Calu3 (cell line): Measurements from ENCODE around the gene MARCHF2. TPM values are rescaled to one million over a fixed set of nuclear protein-coding genes. Genes with fewer than 3 reads are reported as not detected.

ENCODE experiments used
- BruUV-seq: library from RNA; stranded (reverse); fragments of 400-500 nt; replicated peaks from 2 replicates; lab custom pipeline; 2021; lab: Mats Ljungman, UMichigan
- CTCF ChIA-PET: fragments of 300-600 bp; sonication (Branson Sonifier 250); formaldehyde crosslinking; loops from one replicate; lab custom pipeline; 2022; ENCODE audit warnings: antibody characterized with exemption; lab: Charles Lee
- DNase-seq: peaks from one replicate; pipeline ENCODE4 v3.0.0; 2022
- H3K27ac Mint-ChIP-seq: one replicate; pipeline ENCODE4 v1.8.0; 2022; ENCODE audit warnings: mixed read lengths; ENCODE audit not compliant: unreplicated experiment
- H3K27me3 Mint-ChIP-seq: one replicate; pipeline ENCODE4 v1.8.0; 2022; ENCODE audit warnings: mixed read lengths; ENCODE audit not compliant: unreplicated experiment
- H3K36me3 Mint-ChIP-seq: one replicate; pipeline ENCODE4 v1.8.0; 2022; ENCODE audit warnings: mild to moderate bottlenecking, moderate library complexity, mixed read lengths; ENCODE audit not compliant: insufficient read depth, unreplicated experiment
- H3K4me1 Mint-ChIP-seq: one replicate; pipeline ENCODE4 v1.8.0; 2022; ENCODE audit warnings: mild to moderate bottlenecking, low read depth, mixed read lengths; ENCODE audit not compliant: unreplicated experiment
- H3K4me3 Mint-ChIP-seq: one replicate; pipeline ENCODE4 v1.8.0; 2022; ENCODE audit warnings: mild to moderate bottlenecking, low read depth, moderate library complexity, mixed read lengths; ENCODE audit not compliant: unreplicated experiment
- H3K9me3 Mint-ChIP-seq: one replicate; pipeline ENCODE4 v1.8.0; 2022; ENCODE audit warnings: low read depth, mixed read lengths; ENCODE audit not compliant: unreplicated experiment
- CTCF ChIP-seq: fragments of 200-600 bp; IDR thresholded peaks from one replicate; pipeline ENCODE4 v1.8.0; 2022; ENCODE audit warnings: antibody characterized with exemption; ENCODE audit not compliant: unreplicated experiment
- intact Hi-C: fragments of 100-400 bp; cut with micrococcal nuclease; formaldehyde crosslinking; loops from one replicate; pipeline ENCODE4 v1.10.0; 2022; ENCODE audit not compliant: unreplicated experiment
- total RNA-seq: library from RNA; stranded (reverse); gene quantifications from 2 replicates; pipeline ENCODE4 v1.2.3, GENCODE V29; 2022

MARCHF2 gene
- total RNA-seq, 1 experiment from 2014 or later: 10.1 TPM

GRCh38 chr19:8468124-8468523, 55.0 kb downstream of the MARCHF2 start:
- H3K27me3 Mint-ChIP-seq: no peaks in the 10 kb centered on the region
- peaks cover 65% of the 10 kb centered on the region for H3K36me3 Mint-ChIP-seq
- no peak overlapping the region for H3K27ac Mint-ChIP-seq
- no peak overlapping the region for H3K4me3 Mint-ChIP-seq
- no peak for DNase-seq
- H3K9me3 Mint-ChIP-seq: no peaks in the 10 kb centered on the region
- no TSS peak for BruUV-seq
- intact Hi-C loops: no loop called here
- CTCF ChIA-PET: no interaction called here
- TF ChIP-seq CTCF: no peak
- peaks cover 3% of the 10 kb centered on the region for H3K4me1 Mint-ChIP-seq

- intact Hi-C loops: no loop called here
- no peak overlapping the region for H3K4me3 Mint-ChIP-seq
- DNase-seq: no peak
- CTCF ChIA-PET: interaction anchor here (0.6 kb wide), 1 partner anchor 137 kb away, joined by 8 read pairs; no protein-coding TSS in a partner anchor
- H3K36me3 Mint-ChIP-seq: peaks cover 60% of the 10 kb centered on the region
- no peak overlapping the region for H3K27ac Mint-ChIP-seq
- BruUV-seq: no TSS peak
- no peak for TF ChIP-seq CTCF
- H3K4me1 Mint-ChIP-seq: no peaks in the 10 kb centered on the region
- no peaks in the 10 kb centered on the region for H3K27me3 Mint-ChIP-seq
- H3K9me3 Mint-ChIP-seq: no peaks in the 10 kb centered on the region
These were observed 55.8 kb downstream of the MARCHF2 start for GRCh38 chr19:8468761-8469373.

DNA sequence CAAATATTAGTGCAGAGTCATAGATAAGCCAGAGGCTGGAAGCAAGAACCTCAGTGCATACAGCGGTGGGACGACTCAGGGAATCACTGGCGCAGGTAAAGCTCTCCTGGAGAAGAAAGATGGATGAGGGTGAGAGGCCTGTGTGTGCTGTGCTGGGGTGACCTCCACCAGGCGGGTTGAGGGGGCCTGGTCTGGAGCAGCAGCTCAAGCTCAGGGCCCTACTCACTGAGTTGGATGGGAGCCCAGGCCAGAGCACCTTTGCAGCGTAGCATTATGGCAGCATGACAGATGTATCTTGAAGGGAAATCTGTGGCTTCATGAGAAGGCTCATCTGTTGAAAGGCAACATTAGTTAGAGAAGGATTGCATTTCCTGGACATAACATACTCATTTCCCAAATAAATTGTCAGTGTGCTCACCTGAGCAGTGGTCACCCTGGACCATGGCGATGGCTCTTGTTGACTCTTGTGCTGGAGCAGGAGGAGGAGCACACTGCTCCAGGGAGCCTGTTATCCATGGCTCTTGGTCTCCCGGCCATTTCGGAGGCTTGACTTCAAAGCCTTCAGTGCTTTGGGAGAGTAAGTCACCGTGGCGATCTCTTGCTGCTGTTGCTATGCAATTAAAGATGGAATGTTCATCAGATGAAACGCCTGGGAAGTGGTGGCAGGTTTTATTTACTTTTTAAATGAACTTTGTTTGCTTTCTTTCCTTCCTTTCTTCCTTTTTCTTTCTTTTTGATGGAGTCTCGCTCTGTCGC, 56.7 kb downstream of the MARCHF2 start:
- Mint-ChIP-seq H3K27ac (no peak overlapping the region), H3K4me3 (no peak overlapping the region), H3K9me3 (no peaks in the 10 kb centered on the region), H3K4me1 (no peaks in the 10 kb centered on the region), H3K27me3 (no peaks in the 10 kb centered on the region), H3K36me3 (peaks cover 60% of the 10 kb centered on the region)
- TF ChIP-seq CTCF: no peak
- BruUV-seq: no TSS peak
- CTCF ChIA-PET: interaction anchor here (0.6 kb wide), 1 partner anchor 138 kb away, joined by 8 read pairs; no protein-coding TSS in a partner anchor
- no peak for DNase-seq
- intact Hi-C loops: no loop called here

- CTCF ChIA-PET: interaction anchor here (0.9 kb wide), 1 partner anchor 121 kb away, joined by 3 read pairs; no protein-coding TSS in a partner anchor
- Mint-ChIP-seq H3K27me3 (no peaks in the 10 kb centered on the region), H3K27ac (no peak overlapping the region), H3K9me3 (no peaks in the 10 kb centered on the region), H3K4me3 (no peak overlapping the region), H3K4me1 (peaks cover 9% of the 10 kb centered on the region), H3K36me3 (peaks cover 29% of the 10 kb centered on the region)
- no peak for DNase-seq
- intact Hi-C loops: no loop called here
- TF ChIP-seq CTCF: no peak
- no TSS peak for BruUV-seq
These were observed 60.8 kb downstream of the MARCHF2 start for GRCh38 chr19:8473648-8474476.
